HUDEP-2 (cell line): Measurements from ENCODE around the gene MSX1.
A peak's percentile ranks its signal among the peaks of the same experiment; 100 is the strongest.

Experiments
- DNase-seq, 76 experiments: peaks; one replicate each; lab custom pipeline; 2025; ENCODE audit not compliant: unreplicated experiment in 76 of 76; lab: John Stamatoyannopoulos, UW

The MSX1 gene

GRCh38 chr4:4856071-4857000, 3.1 kb upstream of the MSX1 start:
- DNase-seq: peak in 28 of 76 experiments; percentile 3 to 41 (median 24)

DNA sequence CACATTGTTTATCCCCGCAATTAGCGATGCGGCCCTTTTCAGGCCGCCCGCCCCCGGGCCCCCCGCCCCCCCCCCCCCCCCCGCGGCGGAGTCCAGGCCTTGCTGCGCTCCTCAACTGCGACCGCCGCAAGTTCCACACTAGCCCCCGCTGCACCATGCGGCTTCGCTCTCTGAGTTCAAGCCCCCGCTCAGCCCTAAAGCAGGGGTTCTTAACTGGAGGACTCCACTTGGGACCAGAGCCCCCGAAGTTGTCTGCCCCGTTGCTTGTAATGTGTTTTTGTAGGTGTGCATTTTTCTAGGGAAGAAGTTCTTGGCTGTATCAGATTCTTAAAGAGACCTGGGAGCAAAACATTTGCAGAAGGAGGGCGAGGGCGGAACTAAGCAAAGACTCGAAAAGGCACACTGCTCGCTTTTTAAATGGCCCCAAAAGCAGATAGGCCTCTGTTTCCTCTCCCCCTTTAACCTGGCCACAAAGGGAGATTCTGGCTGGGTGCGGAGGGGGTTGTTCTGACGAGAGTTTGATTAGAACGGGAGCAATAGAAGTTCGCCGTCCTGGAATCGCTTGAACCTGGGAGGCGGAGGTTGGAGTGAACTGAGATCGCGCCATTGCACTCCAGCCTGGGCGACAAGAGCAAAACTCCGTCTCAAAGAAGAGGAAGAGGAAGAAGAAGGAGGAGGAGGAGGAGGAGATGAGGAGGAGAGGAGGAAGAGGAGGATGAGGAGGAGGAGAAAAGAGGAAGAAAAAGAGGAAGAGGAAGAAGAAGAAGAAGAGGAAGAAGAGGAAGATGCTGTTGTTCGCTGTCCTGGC, 2.3 kb upstream of the MSX1 start:
- no peak for DNase-seq

- no peak for DNase-seq
These were observed 1.5 kb upstream of the MSX1 start for GRCh38 chr4:4857809-4858508.

DNA sequence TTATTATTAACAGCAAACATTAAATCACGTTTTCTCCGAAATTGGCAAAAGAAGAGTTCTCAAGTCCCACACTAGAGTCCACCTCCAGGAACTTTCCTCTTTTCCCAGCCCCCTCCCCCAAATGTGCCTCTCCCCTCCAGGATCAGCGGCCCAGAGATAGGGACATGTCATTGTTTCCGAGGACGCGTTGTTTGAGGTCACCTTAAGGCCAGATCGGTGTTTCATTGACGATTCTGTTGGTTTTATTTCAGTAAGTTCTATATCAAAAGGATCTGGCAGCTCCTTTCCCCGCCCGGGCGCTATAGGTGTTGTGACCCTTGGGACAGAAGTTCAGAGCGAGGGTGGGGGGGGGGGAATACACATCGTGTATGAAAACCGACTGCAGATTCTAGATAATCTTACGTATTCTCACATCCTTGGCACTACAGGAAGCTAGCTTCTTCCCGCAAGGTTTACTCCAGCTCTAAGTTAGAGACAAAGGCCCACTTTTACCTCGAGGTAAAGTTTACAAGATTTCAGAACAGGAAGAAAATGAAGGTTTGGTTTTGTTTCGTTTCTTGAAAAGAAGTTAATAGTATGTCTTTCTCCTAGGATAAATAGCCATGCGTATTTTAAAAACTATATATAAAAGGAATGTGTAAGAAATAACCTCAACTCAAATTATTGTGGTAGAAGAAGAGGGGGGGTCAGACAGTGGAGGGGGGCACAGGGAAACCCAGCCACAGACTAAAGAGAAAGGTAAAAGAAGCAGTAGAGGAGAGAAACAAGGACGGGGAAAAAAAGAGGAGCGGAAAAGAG, 739 bp upstream of the MSX1 start:
- no peak for DNase-seq

- DNase-seq: peak in 2 of 76 experiments; percentile 36 to 45
These were observed 534 bp downstream of the MSX1 start for GRCh38 chr4:4859799-4860599.

- DNase-seq: no peak
These were observed 1.3 kb downstream of the MSX1 start for GRCh38 chr4:4860600-4861389.

- DNase-seq: peak in 1 of 76 experiments; percentile 2
These were observed 2.0 kb downstream of the MSX1 start for GRCh38 chr4:4861390-4862018.

DNA sequence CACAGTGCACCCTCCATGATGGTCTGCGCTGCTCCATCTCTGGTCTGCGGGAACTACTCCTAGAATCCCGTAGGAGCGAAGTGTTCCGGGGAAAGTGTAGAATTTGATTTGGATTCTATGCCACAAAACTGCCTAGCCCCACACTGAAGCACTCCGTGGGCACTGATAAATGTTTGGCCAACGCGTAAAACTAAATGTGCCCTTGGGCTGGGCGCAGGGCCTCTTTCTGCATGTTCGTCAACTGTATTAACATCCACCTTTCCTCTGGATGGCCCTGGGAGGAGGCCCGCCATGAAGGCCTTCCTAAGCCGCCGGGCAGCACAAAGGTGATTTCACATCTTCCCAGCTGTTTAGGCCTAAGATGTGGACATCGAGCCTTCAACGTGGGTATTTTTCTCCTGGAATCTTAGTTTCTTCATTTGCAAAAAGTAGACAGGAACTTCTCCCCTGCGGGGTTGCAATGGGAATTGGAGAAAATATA, 2.6 kb downstream of the MSX1 start:
- DNase-seq: no peak

DNA sequence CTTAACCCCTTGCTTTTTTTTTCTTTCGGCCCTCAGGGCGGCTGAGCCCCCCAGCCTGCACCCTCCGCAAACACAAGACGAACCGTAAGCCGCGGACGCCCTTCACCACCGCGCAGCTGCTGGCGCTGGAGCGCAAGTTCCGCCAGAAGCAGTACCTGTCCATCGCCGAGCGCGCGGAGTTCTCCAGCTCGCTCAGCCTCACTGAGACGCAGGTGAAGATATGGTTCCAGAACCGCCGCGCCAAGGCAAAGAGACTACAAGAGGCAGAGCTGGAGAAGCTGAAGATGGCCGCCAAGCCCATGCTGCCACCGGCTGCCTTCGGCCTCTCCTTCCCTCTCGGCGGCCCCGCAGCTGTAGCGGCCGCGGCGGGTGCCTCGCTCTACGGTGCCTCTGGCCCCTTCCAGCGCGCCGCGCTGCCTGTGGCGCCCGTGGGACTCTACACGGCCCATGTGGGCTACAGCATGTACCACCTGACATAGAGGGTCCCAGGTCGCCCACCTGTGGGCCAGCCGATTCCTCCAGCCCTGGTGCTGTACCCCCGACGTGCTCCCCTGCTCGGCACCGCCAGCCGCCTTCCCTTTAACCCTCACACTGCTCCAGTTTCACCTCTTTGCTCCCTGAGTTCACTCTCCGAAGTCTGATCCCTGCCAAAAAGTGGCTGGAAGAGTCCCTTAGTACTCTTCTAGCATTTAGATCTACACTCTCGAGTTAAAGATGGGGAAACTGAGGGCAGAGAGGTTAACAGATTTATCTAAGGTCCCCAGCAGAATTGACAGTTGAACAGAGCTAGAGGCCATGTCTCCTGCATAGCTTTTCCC, 3.4 kb downstream of the MSX1 start:
- no peak for DNase-seq

DNA sequence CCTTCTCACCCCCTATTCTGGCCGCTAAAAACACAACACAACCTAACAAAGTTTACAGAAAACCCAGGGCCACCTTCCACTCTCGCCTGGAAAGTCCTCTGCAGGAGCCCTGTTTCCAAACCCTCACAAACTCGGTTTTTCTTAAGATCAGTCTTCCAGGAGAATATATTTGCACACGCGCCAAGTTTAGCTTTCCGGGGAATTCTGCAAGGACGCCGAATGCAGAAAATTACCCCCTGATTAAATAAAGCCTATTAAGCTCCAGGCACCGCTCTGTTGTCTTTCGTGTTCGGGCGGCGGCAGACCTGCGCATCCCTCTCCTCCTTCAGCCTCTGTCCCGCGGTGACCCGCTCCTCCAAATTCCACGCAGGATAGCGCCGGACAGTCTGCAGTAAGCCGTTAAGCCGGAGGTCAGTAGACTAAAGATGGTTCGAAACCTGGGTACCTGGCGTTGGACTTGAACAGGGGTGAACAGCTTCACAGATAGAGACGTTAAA, 5.0 kb downstream of the MSX1 start:
- DNase-seq: no peak

GRCh38 chr4:4864940-4865704, 5.7 kb downstream of the MSX1 start:
- no peak for DNase-seq

DNA sequence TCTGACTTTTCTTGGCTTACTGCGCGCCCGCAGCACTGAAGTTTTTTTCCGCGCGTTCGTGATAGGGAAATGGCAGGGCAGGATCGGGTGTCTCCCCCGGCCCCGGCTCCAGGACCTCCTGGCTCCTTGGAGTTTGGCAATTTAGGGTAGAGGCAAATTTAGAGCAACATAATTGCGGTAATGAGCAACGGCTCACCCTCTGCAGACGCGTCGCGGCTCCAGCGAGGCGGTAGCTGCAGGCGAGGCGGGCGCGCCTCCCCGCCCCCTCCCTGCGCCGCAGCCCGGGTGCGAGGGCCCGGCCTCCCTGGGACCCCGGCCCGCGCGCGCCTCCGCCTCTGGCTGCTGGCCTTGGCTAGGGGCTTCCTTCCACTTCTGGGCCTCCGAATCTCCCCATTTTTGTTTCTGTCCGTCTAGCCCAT, 6.2 kb downstream of the MSX1 start:
- DNase-seq: no peak

DNA sequence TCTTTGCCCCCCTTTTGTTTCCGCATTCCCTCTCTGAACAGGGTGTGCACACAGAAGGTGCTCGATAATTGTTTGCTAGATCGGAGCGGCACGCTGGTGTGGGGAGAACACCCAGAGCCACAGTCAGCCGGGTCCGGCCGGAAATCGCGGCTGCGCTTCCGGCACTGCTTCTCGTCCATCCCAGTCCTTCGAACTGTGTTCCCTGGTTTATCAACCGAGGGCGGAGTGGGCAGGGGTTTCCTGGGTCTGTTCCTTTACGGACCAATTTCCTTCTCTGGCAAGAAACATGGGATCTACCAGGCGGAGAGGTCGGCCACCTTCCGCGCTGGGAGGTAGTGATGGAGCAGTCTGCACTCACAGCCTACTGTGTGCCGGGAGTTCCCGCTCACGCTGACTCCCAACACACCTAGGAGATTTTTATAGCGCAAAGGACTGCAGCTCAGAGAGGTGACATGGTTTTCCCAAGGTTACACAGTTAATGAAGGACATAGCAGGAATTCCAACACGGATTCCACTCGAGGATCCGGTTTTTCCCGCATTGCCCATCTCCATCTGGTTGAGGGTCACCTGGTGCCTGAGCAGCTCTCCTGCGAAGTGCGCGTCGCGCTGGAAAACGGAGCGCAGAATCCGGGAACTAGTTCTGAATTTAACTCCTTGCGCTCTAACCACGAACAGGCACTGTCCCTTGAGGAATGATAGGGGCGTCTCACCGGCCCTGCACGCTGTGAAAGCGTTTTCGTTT, 6.8 kb downstream of the MSX1 start:
- no peak for DNase-seq

DNA sequence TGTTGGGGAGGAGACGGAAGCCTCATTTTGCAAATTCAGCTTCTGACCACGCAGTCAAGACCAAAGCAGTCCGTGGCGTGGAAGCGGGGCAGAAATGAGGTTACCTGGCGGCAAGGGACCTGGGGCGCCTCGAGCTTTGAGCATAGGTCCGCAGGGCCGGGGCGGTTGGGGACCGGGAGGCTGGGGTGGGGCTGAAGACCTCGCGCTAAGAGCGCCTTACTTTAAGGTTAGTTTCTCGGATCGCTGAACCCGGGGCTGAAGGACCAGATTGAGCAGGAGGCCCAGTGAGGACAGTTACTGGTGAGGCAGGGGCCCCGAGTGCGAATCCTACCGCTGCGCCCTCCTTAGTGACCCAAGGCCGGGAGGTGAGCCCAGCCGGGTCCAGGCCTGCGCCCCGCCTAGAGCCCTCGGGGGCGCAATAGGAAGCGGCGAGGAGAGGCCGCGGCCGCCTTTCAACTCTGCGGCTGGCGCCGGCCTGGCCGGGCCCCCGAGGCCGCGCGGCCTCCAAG, 7.5 kb downstream of the MSX1 start:
- DNase-seq: no peak

DNA sequence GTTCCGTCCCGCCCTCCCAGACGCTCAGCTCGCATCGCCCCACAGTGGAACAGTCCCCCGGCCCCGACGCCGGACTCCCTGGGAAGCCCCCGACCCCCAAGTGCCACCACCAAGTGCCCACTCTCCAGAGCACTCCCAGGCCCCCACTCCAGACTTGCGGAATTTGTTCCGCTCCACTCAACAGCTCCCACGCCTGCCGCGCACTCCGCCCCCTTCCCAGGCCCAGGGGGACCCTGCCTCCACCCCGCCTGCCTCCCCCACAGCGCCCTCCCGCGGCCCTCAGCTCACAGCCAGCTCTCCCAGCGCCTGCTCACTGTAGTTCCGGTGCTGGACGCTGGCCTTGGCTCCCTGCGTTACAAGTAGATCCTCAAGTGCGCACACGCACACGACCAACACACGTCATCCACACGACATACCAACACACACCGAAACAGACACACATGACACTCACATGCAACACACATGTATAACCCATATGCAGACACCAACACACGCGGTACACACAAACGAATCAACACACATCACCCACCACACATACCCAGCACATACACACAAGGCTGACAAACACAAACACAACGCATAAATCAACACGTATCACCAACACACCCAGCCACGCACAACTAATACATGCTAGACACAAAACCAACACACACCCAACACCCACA, 8.0 kb downstream of the MSX1 start:
- no peak for DNase-seq
